ENCODE measurements around the gene IGF2BP2.
"Not testable (repeated sequence)": the region's sequence is repeated elsewhere in the genome, so short reads cannot be mapped to it uniquely, and the experiment has no call there.

Gene IGF2BP2

GRCh38 chr3:185825006-185825638 is at the start of gene IGF2BP2:
Gene IGF2BP2, minus strand, starts transcription at chr3:185825042. Its CDS starts 82 bp downstream, at chr3:185824960.
- DNase-seq (ENCODE audit: low read depth): no peak

GRCh38 chr3:185874119-185874518 is 49.3 kb upstream of the IGF2BP2 start:
- DNase-seq (ENCODE audit: low read depth): no peak

- no peak for DNase-seq (ENCODE audit: low read depth)
Measured at GRCh38 chr3:185867650-185868049, 42.8 kb upstream of the IGF2BP2 start.

- no peak for DNase-seq (ENCODE audit: low read depth)
Measured at GRCh38 chr3:185866995-185867394, 42.2 kb upstream of the IGF2BP2 start.

- no peak for DNase-seq (ENCODE audit: low read depth)
Measured at GRCh38 chr3:185866555-185866954, 41.7 kb upstream of the IGF2BP2 start.

- DNase-seq (ENCODE audit: low read depth): no peak
Measured at GRCh38 chr3:185865247-185865646, 40.4 kb upstream of the IGF2BP2 start.

- DNase-seq (ENCODE audit: low read depth): no peak
Measured at GRCh38 chr3:185864767-185865166, 39.9 kb upstream of the IGF2BP2 start.

- no peak for DNase-seq (ENCODE audit: low read depth)
Measured at GRCh38 chr3:185862920-185863319, 38.1 kb upstream of the IGF2BP2 start.

GRCh38 chr3:185859294-185859972 is 34.6 kb upstream of the IGF2BP2 start:
- DNase-seq (ENCODE audit: low read depth): no peak

- no peak for DNase-seq (ENCODE audit: low read depth)
Measured at GRCh38 chr3:185858502-185859225, 33.8 kb upstream of the IGF2BP2 start.

- no peak for DNase-seq (ENCODE audit: low read depth)
Measured at GRCh38 chr3:185857208-185857607, 32.4 kb upstream of the IGF2BP2 start.

GRCh38 chr3:185856652-185857051 is 31.8 kb upstream of the IGF2BP2 start:
- no peak for DNase-seq (ENCODE audit: low read depth)

- not testable (repeated sequence) for DNase-seq (ENCODE audit: low read depth)
Measured at GRCh38 chr3:185853771-185854170, 28.9 kb upstream of the IGF2BP2 start.

- no peak for DNase-seq (ENCODE audit: low read depth)
Measured at GRCh38 chr3:185852635-185853034, 27.8 kb upstream of the IGF2BP2 start.

- DNase-seq (ENCODE audit: low read depth): no peak
Measured at GRCh38 chr3:185851959-185852358, 27.1 kb upstream of the IGF2BP2 start.

GRCh38 chr3:185851046-185851445 is 26.2 kb upstream of the IGF2BP2 start:
- DNase-seq (ENCODE audit: low read depth): no peak

- no peak for DNase-seq (ENCODE audit: low read depth)
Measured at GRCh38 chr3:185847506-185847905, 22.7 kb upstream of the IGF2BP2 start.

GRCh38 chr3:185846037-185846436 is 21.2 kb upstream of the IGF2BP2 start:
- no peak for DNase-seq (ENCODE audit: low read depth)

GRCh38 chr3:185844051-185844450 is 19.2 kb upstream of the IGF2BP2 start:
- DNase-seq (ENCODE audit: low read depth): no peak

GRCh38 chr3:185843635-185844034 is 18.8 kb upstream of the IGF2BP2 start:
- DNase-seq (ENCODE audit: low read depth): no peak

GRCh38 chr3:185843126-185843525 is 18.3 kb upstream of the IGF2BP2 start:
- no peak for DNase-seq (ENCODE audit: low read depth)

GRCh38 chr3:185842241-185842640 is 17.4 kb upstream of the IGF2BP2 start:
- DNase-seq (ENCODE audit: low read depth): no peak

GRCh38 chr3:185838417-185838989 is 13.7 kb upstream of the IGF2BP2 start:
- not testable (repeated sequence) for DNase-seq (ENCODE audit: low read depth)
